Neural cell (in vitro differentiated cells): ENCODE data around the gene GBE1. TPM values are rescaled to one million over a fixed set of nuclear protein-coding genes. Genes with fewer than 3 reads are reported as not detected.
"Not testable (repeated sequence)": the region's sequence is repeated elsewhere in the genome, so short reads cannot be mapped to it uniquely, and the experiment has no call there.

ENCODE experiments used
- H2AFZ ChIP-seq: fragments of 200-600, 300-800 bp; sonication (generic), shearing (Covaris generic); 2 replicates; pipeline ENCODE4 v1.6.0; 2014; ENCODE audit warnings: low read depth, mild to moderate bottlenecking, antibody characterized with exemption, low read length, moderate library complexity
- H3F3A ChIP-seq: fragments of 200-600 bp; shearing (Covaris generic); 2 replicates; pipeline ENCODE4 v1.6.1; 2016; ENCODE audit warnings: mild to moderate bottlenecking, moderate library complexity, mixed read lengths, antibody characterized with exemption, low read length; ENCODE audit not compliant: insufficient read depth, poor library complexity, severe bottlenecking
- H3K27ac ChIP-seq: fragments of 200-600, 300-800 bp; sonication (generic), shearing (Covaris generic); 2 replicates; pipeline ENCODE4 v1.5.1; 2014; ENCODE audit warnings: mild to moderate bottlenecking, low read length, moderate library complexity
- H3K27me3 ChIP-seq: fragments of 300-800, 200-600 bp; sonication (generic), shearing (Covaris generic); 2 replicates; pipeline ENCODE4 v1.6.0; 2014; ENCODE audit warnings: mild to moderate bottlenecking, low read depth, low read length, moderate library complexity; ENCODE audit not compliant: insufficient read depth
- H3K36me3 ChIP-seq: fragments of 300-800, 200-600 bp; sonication (generic), shearing (Covaris generic); 2 replicates; pipeline ENCODE4 v1.5.1; 2014; ENCODE audit warnings: mild to moderate bottlenecking, antibody characterized with exemption, low read length, moderate library complexity; ENCODE audit not compliant: insufficient read depth
- H3K4me2 ChIP-seq: fragments of 300-800, 200-600 bp; sonication (generic), shearing (Covaris generic); 2 replicates; pipeline ENCODE4 v1.6.0; 2014; ENCODE audit warnings: mild to moderate bottlenecking, low read length
- H3K4me3 ChIP-seq: fragments of 300-800, 200-600 bp; sonication (generic), shearing (Covaris generic); 2 replicates; pipeline ENCODE4 v1.5.1; 2014; ENCODE audit warnings: mild to moderate bottlenecking, low read length, moderate library complexity
- H3K79me2 ChIP-seq: fragments of 200-600 bp; shearing (Covaris generic); replicated peaks from 2 replicates; pipeline ENCODE4 v1.6.0; 2014; ENCODE audit warnings: mild to moderate bottlenecking, low read length, moderate library complexity; ENCODE audit not compliant: insufficient read depth
- H3K9ac ChIP-seq: fragments of 300-800, 200-600 bp; sonication (generic), shearing (Covaris generic); 2 replicates; pipeline ENCODE4 v1.6.1; 2016; ENCODE audit warnings: mild to moderate bottlenecking, low read length, mixed read lengths
- H3K9me2 ChIP-seq: fragments of 200-600 bp; shearing (Covaris generic); 2 replicates; pipeline ENCODE4 v1.6.1; 2016; ENCODE audit warnings: mild to moderate bottlenecking, low read length, mixed read lengths; ENCODE audit not compliant: insufficient read depth
- H3K9me3 ChIP-seq: fragments of 200-600, 300-800 bp; sonication (generic), shearing (Covaris generic); 2 replicates; pipeline ENCODE4 v1.6.1; 2016; ENCODE audit warnings: mild to moderate bottlenecking, mixed run types, low read length, moderate library complexity, mixed read lengths
- H4K20me1 ChIP-seq: fragments of 200-600 bp; shearing (Covaris generic); 2 replicates; pipeline ENCODE4 v1.6.1; 2016; ENCODE audit warnings: mild to moderate bottlenecking, mixed run types; ENCODE audit not compliant: insufficient read depth
- EP300 ChIP-seq: fragments of 450-650 bp; conservative IDR thresholded peaks from 2 replicates; pipeline ENCODE4 v1.6.1; 2014; ENCODE audit warnings: antibody characterized with exemption, mild to moderate bottlenecking, moderate library complexity; ENCODE audit not compliant: poor library complexity, severe bottlenecking
- EZH2 ChIP-seq: fragments of 200-600, 300-800 bp; shearing (Covaris generic), sonication (generic); IDR thresholded peaks from 2 replicates; pipeline ENCODE4 v1.6.1; 2014; ENCODE audit warnings: antibody characterized with exemption, low read length, borderline replicate concordance, mild to moderate bottlenecking; ENCODE audit not compliant: insufficient read depth, poor library complexity, severe bottlenecking
- MXI1 ChIP-seq: fragments of 450-650 bp; conservative IDR thresholded peaks from 2 replicates; pipeline ENCODE4 v1.6.1; 2014; ENCODE audit warnings: antibody characterized with exemption, mild to moderate bottlenecking; ENCODE audit not compliant: poor library complexity, severe bottlenecking
- POLR2AphosphoS5 ChIP-seq: IDR thresholded peaks from 2 replicates; pipeline ENCODE4 v1.6.1; 2012
- RAD21 ChIP-seq: fragments of 450-650 bp; conservative IDR thresholded peaks from 2 replicates; pipeline ENCODE4 v1.6.1; 2014; ENCODE audit warnings: antibody characterized with exemption, mild to moderate bottlenecking, moderate library complexity
- SMC3 ChIP-seq: fragments of 450-650 bp; conservative IDR thresholded peaks from 2 replicates; pipeline ENCODE4 v1.6.1; 2014; ENCODE audit warnings: antibody characterized with exemption, mild to moderate bottlenecking, moderate library complexity; ENCODE audit not compliant: poor library complexity
- TAF1 ChIP-seq: IDR thresholded peaks from 2 replicates; pipeline ENCODE4 v1.6.1; 2012; ENCODE audit warnings: low read depth
- polyA plus RNA-seq: library from polyadenylated mRNA; depleted of rRNA; stranded (reverse); fragments of >200 nt; gene quantifications from 2 replicates; pipeline ENCODE4 v1.2.3, GENCODE V29; 2014
- TF ChIP-seq, protein P1 (sequence below): fragments of 450-650 bp; IDR thresholded peaks from 2 replicates; pipeline ENCODE4 v1.5.1; 2014; ENCODE audit warnings: antibody characterized with exemption, mild to moderate bottlenecking, moderate library complexity; ENCODE audit not compliant: poor library complexity, severe bottlenecking
- TF ChIP-seq, protein P2 (sequence below): IDR thresholded peaks from 2 replicates; pipeline ENCODE4 v1.6.1; 2012; ENCODE audit warnings: borderline replicate concordance

Gene GBE1
- polyA plus RNA-seq, 1 donor from 2014 or later = 2.4 TPM

DNA sequence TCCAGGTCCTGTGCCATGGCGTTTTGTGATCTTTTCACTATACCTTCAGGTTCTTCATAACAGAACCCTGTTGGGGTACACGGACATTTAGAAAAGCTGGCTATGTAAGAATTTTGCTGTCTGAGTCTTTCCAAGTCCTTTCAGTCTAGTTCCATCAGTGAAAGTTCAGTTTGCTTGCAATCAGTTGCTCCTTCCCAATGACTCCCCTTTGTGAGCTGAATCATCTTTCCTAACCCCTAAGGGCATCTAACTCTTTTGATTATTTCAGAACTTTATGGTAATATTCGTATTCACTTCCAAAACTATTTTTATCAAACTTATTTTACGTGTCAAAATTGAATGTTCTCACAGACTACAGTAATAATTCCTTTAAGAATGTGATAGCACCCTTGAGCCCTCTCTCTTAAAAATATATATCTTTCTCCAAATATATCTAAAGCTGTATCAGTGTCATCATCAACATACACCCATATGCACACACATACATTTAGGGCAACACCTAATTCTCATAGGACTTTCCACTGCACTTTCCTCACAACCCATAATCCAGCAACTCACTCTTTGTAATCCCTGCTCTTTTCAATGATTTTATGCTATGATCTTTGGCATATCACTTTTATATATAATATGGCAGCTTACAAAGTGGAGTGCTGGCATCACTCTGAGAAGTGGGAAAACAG is 263.7 kb downstream of the GBE1 start:
- H3K79me2 ChIP-seq = no peaks in the 10 kb centered on the region
- no peaks in the 10 kb centered on the region for H3K9me3 ChIP-seq
- no peaks in the 10 kb centered on the region for H3K27me3 ChIP-seq
- H3K4me3 ChIP-seq = no peak overlapping the region
- no peaks in the 10 kb centered on the region for H3K36me3 ChIP-seq
- no peak overlapping the region for H2AFZ ChIP-seq
- no peak overlapping the region for H3K27ac ChIP-seq
- no peaks in the 10 kb centered on the region for H3F3A ChIP-seq
- H4K20me1 ChIP-seq = no peaks in the 10 kb centered on the region
- H3K9me2 ChIP-seq = no peaks in the 10 kb centered on the region
- H3K9ac ChIP-seq = no peak overlapping the region
- no peak for TF ChIP-seq RAD21
- no peak for TF ChIP-seq EP300
- TF ChIP-seq, protein P1, sequence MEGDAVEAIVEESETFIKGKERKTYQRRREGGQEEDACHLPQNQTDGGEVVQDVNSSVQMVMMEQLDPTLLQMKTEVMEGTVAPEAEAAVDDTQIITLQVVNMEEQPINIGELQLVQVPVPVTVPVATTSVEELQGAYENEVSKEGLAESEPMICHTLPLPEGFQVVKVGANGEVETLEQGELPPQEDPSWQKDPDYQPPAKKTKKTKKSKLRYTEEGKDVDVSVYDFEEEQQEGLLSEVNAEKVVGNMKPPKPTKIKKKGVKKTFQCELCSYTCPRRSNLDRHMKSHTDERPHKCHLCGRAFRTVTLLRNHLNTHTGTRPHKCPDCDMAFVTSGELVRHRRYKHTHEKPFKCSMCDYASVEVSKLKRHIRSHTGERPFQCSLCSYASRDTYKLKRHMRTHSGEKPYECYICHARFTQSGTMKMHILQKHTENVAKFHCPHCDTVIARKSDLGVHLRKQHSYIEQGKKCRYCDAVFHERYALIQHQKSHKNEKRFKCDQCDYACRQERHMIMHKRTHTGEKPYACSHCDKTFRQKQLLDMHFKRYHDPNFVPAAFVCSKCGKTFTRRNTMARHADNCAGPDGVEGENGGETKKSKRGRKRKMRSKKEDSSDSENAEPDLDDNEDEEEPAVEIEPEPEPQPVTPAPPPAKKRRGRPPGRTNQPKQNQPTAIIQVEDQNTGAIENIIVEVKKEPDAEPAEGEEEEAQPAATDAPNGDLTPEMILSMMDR = no peak
- no peak for TF ChIP-seq MXI1
- TF ChIP-seq TAF1 = no peak
- no peak for TF ChIP-seq EZH2
- no peak for TF ChIP-seq SMC3
- TF ChIP-seq, protein P2, sequence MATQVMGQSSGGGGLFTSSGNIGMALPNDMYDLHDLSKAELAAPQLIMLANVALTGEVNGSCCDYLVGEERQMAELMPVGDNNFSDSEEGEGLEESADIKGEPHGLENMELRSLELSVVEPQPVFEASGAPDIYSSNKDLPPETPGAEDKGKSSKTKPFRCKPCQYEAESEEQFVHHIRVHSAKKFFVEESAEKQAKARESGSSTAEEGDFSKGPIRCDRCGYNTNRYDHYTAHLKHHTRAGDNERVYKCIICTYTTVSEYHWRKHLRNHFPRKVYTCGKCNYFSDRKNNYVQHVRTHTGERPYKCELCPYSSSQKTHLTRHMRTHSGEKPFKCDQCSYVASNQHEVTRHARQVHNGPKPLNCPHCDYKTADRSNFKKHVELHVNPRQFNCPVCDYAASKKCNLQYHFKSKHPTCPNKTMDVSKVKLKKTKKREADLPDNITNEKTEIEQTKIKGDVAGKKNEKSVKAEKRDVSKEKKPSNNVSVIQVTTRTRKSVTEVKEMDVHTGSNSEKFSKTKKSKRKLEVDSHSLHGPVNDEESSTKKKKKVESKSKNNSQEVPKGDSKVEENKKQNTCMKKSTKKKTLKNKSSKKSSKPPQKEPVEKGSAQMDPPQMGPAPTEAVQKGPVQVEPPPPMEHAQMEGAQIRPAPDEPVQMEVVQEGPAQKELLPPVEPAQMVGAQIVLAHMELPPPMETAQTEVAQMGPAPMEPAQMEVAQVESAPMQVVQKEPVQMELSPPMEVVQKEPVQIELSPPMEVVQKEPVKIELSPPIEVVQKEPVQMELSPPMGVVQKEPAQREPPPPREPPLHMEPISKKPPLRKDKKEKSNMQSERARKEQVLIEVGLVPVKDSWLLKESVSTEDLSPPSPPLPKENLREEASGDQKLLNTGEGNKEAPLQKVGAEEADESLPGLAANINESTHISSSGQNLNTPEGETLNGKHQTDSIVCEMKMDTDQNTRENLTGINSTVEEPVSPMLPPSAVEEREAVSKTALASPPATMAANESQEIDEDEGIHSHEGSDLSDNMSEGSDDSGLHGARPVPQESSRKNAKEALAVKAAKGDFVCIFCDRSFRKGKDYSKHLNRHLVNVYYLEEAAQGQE = no peak
- TF ChIP-seq POLR2AphosphoS5 = no peak
- no peak overlapping the region for H3K4me2 ChIP-seq

DNA sequence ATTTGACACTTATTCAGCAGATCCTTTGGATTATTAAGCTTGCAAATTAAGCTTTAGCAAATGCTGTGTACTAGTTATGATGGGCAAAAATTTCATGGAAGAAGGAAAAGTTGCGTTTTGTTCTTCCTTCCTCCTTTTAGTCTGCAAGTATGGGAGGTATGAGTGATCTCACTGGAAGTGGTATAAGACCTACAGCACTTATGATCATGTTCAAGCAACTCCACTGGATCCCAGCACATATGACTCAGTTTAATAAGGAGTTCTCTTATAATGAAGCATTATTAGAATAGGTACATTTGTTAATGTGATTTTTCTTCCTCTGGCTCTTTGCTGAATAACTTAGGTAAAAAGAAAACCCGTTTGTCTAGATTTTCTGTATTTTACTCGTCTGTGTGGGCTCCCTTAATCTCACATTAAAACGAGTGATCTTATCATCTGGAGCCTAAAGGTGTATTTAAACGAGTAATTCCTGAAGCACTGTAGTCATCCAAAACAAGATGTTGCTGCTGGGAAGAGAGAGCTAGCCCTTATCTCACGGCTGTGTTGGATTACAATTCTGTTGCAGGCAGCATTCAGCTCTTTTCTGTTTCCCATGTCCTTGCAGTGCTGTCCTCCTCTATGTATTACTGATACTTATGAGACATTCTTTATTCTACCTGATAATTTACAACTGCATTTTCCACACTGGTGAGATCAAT is 264.9 kb downstream of the GBE1 start:
- Histone ChIP-seq H3K4me3 (no peak overlapping the region), H3K9me3 (no peaks in the 10 kb centered on the region), H3F3A (no peaks in the 10 kb centered on the region), H3K9ac (no peak overlapping the region), H3K27me3 (no peaks in the 10 kb centered on the region), H3K36me3 (no peaks in the 10 kb centered on the region), H2AFZ (no peak overlapping the region), H3K79me2 (no peaks in the 10 kb centered on the region), H3K27ac (no peak overlapping the region), H3K9me2 (no peaks in the 10 kb centered on the region), H3K4me2 (no peak overlapping the region), H4K20me1 (no peaks in the 10 kb centered on the region)
- TF ChIP-seq, protein P2 = no peak
- TF ChIP-seq SMC3 (no peak), TAF1 (no peak), EP300 (no peak), MXI1 (no peak), POLR2AphosphoS5 (no peak), EZH2 (no peak), RAD21 (no peak)
- TF ChIP-seq, protein P1 = no peak

DNA sequence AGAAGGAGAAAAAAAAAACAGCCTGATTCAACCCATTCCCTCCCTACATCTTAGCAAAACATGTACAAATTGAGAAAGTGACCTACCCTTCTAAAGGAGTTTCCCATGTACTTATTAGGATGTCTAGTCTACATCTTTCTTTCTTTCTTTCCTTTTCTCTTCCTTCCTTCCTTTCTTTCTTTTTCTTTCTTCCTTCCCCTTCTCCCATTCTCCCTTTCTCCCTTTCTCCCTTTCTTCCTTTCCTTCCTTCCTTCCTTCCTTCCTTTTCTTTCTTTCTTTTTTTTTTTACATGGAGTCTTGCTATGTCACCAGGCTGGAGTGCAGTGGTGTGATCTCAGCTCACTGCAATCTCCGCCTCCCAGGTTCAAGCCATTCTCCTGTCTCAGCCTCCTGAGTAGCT is 269.0 kb downstream of the GBE1 start:
- H4K20me1 ChIP-seq, H3K27me3 ChIP-seq, H3K9ac ChIP-seq, H3K4me2 ChIP-seq, H2AFZ ChIP-seq, H3K27ac ChIP-seq, H3K4me3 ChIP-seq, H3K9me2 ChIP-seq, H3K9me3 ChIP-seq, H3F3A ChIP-seq, H3K36me3 ChIP-seq, H3K79me2 ChIP-seq: not testable (repeated sequence)
